GM19099 (cell line): ENCODE measurements around the gene TCF7L1.

ENCODE experiments used
- POLR2A ChIP-seq: IDR thresholded peaks from 3 replicates; pipeline ENCODE4 v1.6.1; 2011; ENCODE audit warnings: low read depth; ENCODE audit not compliant: insufficient read length; ENCODE audit errors: extremely low read depth

The TCF7L1 gene

DNA sequence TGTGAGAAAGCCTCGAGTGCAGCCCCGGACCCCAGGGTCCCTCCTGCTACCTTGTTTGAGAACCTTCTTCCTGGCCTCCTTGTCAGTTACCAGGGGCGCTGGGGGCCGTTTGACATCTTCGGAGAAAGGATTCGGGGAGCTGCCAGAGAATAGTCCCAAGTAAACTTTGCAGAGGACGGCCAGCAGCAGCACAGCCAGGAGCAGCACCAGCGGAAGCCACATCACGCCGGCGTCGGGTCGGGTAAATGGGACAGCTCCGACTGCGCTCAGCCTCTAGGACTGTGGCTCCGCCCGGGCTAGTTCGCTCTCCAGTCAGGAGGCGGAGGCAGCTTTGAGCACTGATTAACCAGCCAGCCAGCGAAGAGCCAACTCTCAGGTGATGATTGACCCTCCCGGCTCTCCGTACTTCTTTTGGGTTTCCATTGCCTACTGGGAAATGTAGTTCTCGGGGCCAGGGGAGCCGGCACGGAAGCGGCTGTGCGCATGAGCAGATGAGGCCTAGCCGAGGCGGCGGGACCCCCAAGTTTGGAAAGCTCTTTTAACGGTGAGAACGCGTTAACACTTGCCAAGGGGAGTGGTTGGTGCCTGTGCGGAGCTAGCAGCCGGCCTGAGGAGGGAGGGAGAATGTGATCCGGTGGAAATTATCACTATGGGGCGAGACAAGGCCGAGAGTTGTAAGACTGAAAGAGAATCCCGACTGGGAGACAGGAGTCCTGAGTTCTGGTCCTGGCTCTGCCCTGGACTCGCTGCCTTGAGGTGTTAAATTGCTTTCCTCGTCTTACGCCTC lies 221.3 kb downstream of the TCF7L1 start, which contains the start of the genes ELMOD3 and RETSAT:
Gene ELMOD3 (plus strand): TSS at position 484 of the 787 bp plus-strand sequence. CDS start 2,430 bp downstream, outside the sequence.
Gene RETSAT (minus strand): TSS at position 243 of the 787 bp plus-strand sequence. CDS start 21 bp downstream, at position 222.
- peak; percentile 99 for TF ChIP-seq POLR2A

DNA sequence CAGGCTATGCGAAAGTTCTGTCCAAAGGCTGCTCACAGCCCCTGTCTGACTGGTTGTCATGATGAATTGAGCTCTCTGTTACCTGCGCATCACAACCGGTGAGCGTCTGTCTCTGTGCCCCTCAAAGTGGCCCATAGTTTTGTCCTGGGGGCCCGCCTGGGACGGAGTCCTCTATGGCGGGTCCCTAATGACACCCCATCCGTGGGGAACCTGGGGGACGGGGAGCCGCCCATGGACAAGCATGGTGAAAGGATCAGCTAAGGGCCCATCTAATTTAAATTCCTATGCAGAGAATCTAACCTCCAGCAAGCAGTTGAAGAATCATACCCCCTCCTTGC lies 221.8 kb downstream of the TCF7L1 start:
- TF ChIP-seq POLR2A = no peak

DNA sequence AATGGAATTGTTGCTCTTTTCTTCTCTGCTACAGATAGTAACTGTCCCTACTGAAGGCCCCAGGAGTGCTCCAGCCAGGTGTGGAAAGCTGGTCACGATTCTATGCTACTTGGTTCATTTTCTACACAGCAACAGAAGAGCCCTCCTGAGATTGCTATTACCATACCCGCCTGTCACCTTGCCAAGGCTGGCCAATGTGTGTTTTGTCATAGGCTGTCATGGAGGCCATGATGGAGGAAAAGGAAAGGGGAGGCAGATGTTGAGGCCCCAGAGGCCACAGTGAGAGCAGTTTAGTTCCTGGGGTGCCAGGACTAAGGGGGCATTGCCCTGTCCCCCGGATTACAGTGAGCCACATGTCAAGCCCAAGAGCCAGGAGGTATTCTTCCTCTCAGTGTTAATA lies 222.3 kb downstream of the TCF7L1 start:
- TF ChIP-seq POLR2A = no peak

DNA sequence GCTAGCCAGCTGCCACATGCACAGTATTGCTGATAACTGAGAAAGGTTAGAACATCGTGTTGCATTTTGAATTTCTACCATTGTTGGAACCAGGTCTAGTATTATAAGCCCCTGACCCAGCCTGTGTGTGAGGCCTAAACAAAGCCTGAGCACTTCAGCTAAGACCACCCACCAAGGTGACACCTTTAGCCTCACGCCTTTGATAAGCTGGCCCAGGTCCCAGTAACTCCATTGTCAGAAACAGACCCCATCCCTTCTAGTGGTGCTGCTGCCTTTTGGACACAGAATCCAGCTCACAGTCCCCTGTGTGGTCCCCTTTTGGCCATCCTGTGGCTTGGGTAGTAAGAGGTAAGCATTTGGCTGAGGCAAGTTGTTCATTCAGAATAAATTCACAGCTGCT lies 223.0 kb downstream of the TCF7L1 start:
- TF ChIP-seq POLR2A = no peak

DNA sequence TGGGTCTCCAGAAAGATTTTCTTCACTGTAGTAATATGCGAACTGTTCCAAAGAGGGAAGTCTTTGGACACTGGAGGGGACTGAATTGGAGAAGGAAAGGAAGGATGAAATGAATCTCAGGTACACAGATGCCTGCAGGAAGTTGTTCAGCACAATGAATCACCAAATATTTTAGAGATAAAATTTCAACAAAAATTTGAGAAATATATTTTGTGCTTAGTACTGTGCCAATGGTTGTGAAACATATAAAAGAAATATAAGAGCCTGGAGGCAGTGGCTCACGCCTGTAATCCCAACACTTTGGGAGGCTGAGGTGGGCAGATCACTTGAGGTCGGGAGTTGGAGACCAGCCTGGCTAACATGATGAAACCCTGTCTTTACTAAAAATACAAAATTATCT lies 224.5 kb downstream of the TCF7L1 start:
- TF ChIP-seq POLR2A = no peak
